GM12873 (cell line): ENCODE results near the gene DPEP2.
A peak's percentile ranks its signal among the peaks of the same experiment; 100 is the strongest.

Source experiments
- CTCF ChIP-seq: IDR thresholded peaks from 2 replicates; pipeline ENCODE4 v1.5.1; 2012; ENCODE audit warnings: low read depth, mild to moderate bottlenecking, moderate library complexity, low read length, control low read depth; ENCODE audit not compliant: insufficient read depth; ENCODE audit errors: missing control alignments

DPEP2 gene

DNA sequence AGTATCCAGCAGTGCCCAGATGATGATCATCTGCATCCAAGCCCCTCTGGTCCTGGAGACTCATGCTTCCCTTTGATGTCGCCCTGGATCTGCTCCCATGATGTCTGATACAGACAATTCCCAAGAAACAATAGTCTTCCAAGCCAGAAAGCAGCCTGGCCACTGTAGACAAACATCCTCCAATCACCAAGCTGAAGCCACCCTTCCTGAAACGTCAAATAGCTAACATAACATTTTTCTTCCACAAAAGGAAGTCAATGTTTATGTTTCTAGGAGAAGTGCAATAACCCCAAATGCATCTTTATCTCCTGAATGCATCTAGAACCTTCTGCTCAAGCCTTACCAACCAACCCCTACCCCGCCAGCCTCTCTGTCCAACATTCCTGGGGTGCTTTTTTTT is 1.2 kb upstream of the DPEP2 start:
- TF ChIP-seq CTCF, result no peak

GRCh38 chr16:67999985-68000384 is 701 bp upstream of the DPEP2 start:
- no peak for TF ChIP-seq CTCF

GRCh38 chr16:67996666-67997065 is 2.6 kb downstream of the DPEP2 start:
- no peak for TF ChIP-seq CTCF

DNA sequence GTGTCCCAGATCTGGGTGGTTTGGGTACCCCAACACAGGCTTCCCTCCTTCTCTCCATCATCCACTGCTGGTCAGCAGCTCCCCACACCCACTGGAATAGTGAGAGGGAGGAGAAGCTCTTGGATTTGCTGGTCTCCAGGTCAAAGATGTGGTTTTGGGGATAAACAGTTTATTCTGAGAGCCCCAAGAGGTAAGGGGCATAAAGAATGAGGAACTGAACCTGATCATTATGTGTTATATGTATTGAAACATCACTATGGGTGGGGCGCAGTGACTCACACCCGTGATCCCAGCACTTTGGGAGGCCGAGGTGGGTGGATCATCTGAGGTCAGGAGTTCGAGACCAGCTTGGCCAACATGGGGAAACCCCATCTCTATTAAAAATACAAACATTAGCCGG is 3.9 kb downstream of the DPEP2 start:
- TF ChIP-seq CTCF, result no peak

GRCh38 chr16:67993207-67994039 is 5.9 kb downstream of the DPEP2 start:
- TF ChIP-seq CTCF, result peak; percentile 97

DNA sequence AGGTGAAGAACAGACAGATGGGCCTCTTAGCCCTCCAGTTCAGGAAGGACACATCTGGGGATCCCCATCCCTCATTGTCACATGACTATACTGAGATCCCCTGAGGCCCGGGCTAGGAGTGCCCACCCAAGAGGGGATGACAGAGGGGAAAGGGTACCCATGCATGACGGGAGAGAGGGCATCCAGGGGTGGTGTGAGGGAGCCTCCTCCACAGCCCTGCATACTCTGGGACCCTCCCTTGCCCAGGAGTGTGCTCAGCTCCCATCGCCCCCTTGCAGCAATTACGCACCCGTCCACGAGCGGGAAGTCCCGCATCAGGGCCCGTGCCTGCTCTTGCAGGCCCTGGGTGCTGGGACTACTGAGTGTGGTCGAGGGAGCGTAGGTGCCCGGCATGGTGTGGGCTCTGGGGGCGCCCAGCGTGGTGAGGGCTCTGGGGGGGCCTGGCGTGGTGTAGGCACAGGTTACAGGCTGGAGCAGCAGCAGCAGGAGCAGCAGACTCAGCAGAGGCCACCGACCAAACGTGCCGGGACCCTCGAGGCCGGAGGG is 6.5 kb downstream of the DPEP2 start:
- TF ChIP-seq CTCF, result no peak

GRCh38 chr16:67990018-67990386 is 9.3 kb downstream of the DPEP2 start:
- TF ChIP-seq CTCF, result no peak
